SK-MEL-5 (cell line): ENCODE data around the gene CD302. TPM values are rescaled to one million over a fixed set of nuclear protein-coding genes. Genes with fewer than 3 reads are reported as not detected.
A peak's percentile ranks its signal among the peaks of the same experiment; 100 is the strongest.
"Not testable (repeated sequence)": the region's sequence is repeated elsewhere in the genome, so short reads cannot be mapped to it uniquely, and the experiment has no call there.

Source experiments
- DNase-seq: peaks from one replicate; pipeline ENCODE4 v3.0.0-alpha.2; 2016; ENCODE audit warnings: low read depth, low spot score
- in situ Hi-C: cut with HindIII; loops from 2 replicates; pipeline ENCODE4 v1.10.0; 2016; ENCODE audit warnings: low sequenced_read_pairs, high pct_unique_total_duplicates, low pct_unique_long_range_greater_than_20kb
- total RNA-seq: library from RNA; depleted of rRNA; stranded (reverse); fragments of >200 nt; shearing (Covaris generic); gene quantifications from 2 replicates; pipeline ENCODE4 v1.2.3, GENCODE V29; 2014

CD302 gene
- total RNA-seq, 1 experiment from 2014 or later = 12.0 TPM

GRCh38 chr2:159799833-159800232 lies 1.8 kb upstream of the CD302 start:
- in situ Hi-C loops = no loop called here

GRCh38 chr2:159798376-159798725 lies 343 bp upstream of the CD302 start:
- DNase-seq = no peak
- in situ Hi-C loops = no loop called here

More at GRCh38 chr2:159799833-159800232, 1.8 kb upstream of the CD302 start:
- DNase-seq = no peak

- in situ Hi-C loops = no loop called here
- no peak for DNase-seq
Observed at GRCh38 chr2:159797225-159797542, 824 bp downstream of the CD302 start.

- DNase-seq = no peak
- in situ Hi-C loops = no loop called here
Observed at GRCh38 chr2:159795841-159796690, 1.9 kb downstream of the CD302 start.

- DNase-seq = no peak
- in situ Hi-C loops = no loop called here
Observed at GRCh38 chr2:159793326-159793725, 4.7 kb downstream of the CD302 start.

- no peak for DNase-seq
- in situ Hi-C loops = no loop called here
Observed at GRCh38 chr2:159792599-159792998, 5.4 kb downstream of the CD302 start.

GRCh38 chr2:159792036-159792435 lies 6.0 kb downstream of the CD302 start:
- in situ Hi-C loops = no loop called here
- DNase-seq = no peak

GRCh38 chr2:159790323-159790722 lies 7.7 kb downstream of the CD302 start:
- in situ Hi-C loops = no loop called here
- DNase-seq = no peak

- DNase-seq = no peak
- in situ Hi-C loops = no loop called here
Observed at GRCh38 chr2:159788253-159788652, 9.8 kb downstream of the CD302 start.

- in situ Hi-C loops, DNase-seq: not testable (repeated sequence)
Observed at GRCh38 chr2:159787647-159788046, 10.4 kb downstream of the CD302 start.

- in situ Hi-C loops = no loop called here
- DNase-seq = no peak
Observed at GRCh38 chr2:159786938-159787337, 11.1 kb downstream of the CD302 start.

GRCh38 chr2:159785195-159785594 lies 12.8 kb downstream of the CD302 start:
- in situ Hi-C loops = no loop called here
- DNase-seq = no peak

GRCh38 chr2:159784744-159785143 lies 13.3 kb downstream of the CD302 start:
- DNase-seq, in situ Hi-C loops: not testable (repeated sequence)

- in situ Hi-C loops = no loop called here
- no peak for DNase-seq
Observed at GRCh38 chr2:159783556-159783955, 14.5 kb downstream of the CD302 start.

- no peak for DNase-seq
- in situ Hi-C loops = no loop called here
Observed at GRCh38 chr2:159776321-159776720, 21.7 kb downstream of the CD302 start.

GRCh38 chr2:159775021-159775420 lies 23.0 kb downstream of the CD302 start:
- no peak for DNase-seq
- in situ Hi-C loops = no loop called here

GRCh38 chr2:159774370-159774990 lies 23.5 kb downstream of the CD302 start:
- in situ Hi-C loops = no loop called here
- DNase-seq = no peak

GRCh38 chr2:159773886-159774285 lies 24.1 kb downstream of the CD302 start:
- in situ Hi-C loops = no loop called here

GRCh38 chr2:159773426-159773825 lies 24.6 kb downstream of the CD302 start:
- in situ Hi-C loops = no loop called here

More at GRCh38 chr2:159773886-159774285, 24.1 kb downstream of the CD302 start:
- no peak for DNase-seq

More at GRCh38 chr2:159773426-159773825, 24.6 kb downstream of the CD302 start:
- DNase-seq = peak; percentile 70
